ENCODE measurements around the gene MORN5.

The MORN5 gene

GRCh38 chr9:122200960-122201595 is 41.4 kb downstream of the MORN5 start:
- Histone ChIP-seq H3K9ac (ENCODE audit: low read depth, low read length) (no peak overlapping the region), H3K27me3 (ENCODE audit: control insufficient read depth, insufficient read depth, low read length) (peaks cover 6% of the 10 kb centered on the region), H3K36me3 (ENCODE audit: control insufficient read depth, insufficient read depth, low read length) (no peaks in the 10 kb centered on the region), H3K4me1 (ENCODE audit: control insufficient read depth, insufficient read depth, low read length) (peaks cover 3% of the 10 kb centered on the region), H3K4me3 (ENCODE audit: low read depth, low read length) (no peak overlapping the region), H3K9me3 (ENCODE audit: control insufficient read depth, insufficient read depth, low read length) (no peaks in the 10 kb centered on the region)

DNA sequence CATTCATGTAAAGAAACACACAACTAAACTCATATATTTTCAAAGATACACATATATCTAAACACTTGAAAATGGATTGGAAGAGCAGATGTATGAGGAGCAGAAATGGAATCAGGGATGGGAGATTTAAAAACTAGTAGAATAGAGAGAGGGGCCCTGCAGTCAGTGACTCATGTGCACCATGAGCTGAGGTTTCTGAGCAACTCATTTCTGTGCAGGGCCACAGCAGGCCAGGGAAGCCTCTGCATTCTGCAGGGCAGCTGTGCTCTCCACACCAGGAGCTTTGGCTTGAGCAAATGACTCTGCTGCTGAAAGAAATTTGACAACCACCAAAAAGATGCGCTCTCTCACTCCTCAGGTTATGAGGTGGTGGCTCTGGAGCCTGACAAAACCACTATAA is 41.9 kb downstream of the MORN5 start:
- no peaks in the 10 kb centered on the region for H3K9me3 ChIP-seq (ENCODE audit: control insufficient read depth, insufficient read depth, low read length)
- no peak overlapping the region for H3K4me3 ChIP-seq (ENCODE audit: low read depth, low read length)
- H3K4me1 ChIP-seq (ENCODE audit: control insufficient read depth, insufficient read depth, low read length), result peaks cover 3% of the 10 kb centered on the region
- H3K27me3 ChIP-seq (ENCODE audit: control insufficient read depth, insufficient read depth, low read length), result peaks cover 6% of the 10 kb centered on the region
- H3K36me3 ChIP-seq (ENCODE audit: control insufficient read depth, insufficient read depth, low read length), result no peaks in the 10 kb centered on the region
- H3K9ac ChIP-seq (ENCODE audit: low read depth, low read length), result no peak overlapping the region

GRCh38 chr9:122202111-122202510 is 42.4 kb downstream of the MORN5 start:
- H3K9ac ChIP-seq (ENCODE audit: low read depth, low read length), result no peak overlapping the region
- H3K27me3 ChIP-seq (ENCODE audit: control insufficient read depth, insufficient read depth, low read length), result peaks cover 8% of the 10 kb centered on the region
- no peaks in the 10 kb centered on the region for H3K36me3 ChIP-seq (ENCODE audit: control insufficient read depth, insufficient read depth, low read length)
- no peak overlapping the region for H3K4me3 ChIP-seq (ENCODE audit: low read depth, low read length)
- H3K4me1 ChIP-seq (ENCODE audit: control insufficient read depth, insufficient read depth, low read length), result peaks cover 3% of the 10 kb centered on the region
- no peaks in the 10 kb centered on the region for H3K9me3 ChIP-seq (ENCODE audit: control insufficient read depth, insufficient read depth, low read length)

- no peaks in the 10 kb centered on the region for H3K4me1 ChIP-seq (ENCODE audit: control insufficient read depth, insufficient read depth, low read length)
- H3K27me3 ChIP-seq (ENCODE audit: control insufficient read depth, insufficient read depth, low read length), result peaks cover 11% of the 10 kb centered on the region
- H3K36me3 ChIP-seq (ENCODE audit: control insufficient read depth, insufficient read depth, low read length), result no peaks in the 10 kb centered on the region
- H3K4me3 ChIP-seq (ENCODE audit: low read depth, low read length), result no peak overlapping the region
- H3K9ac ChIP-seq (ENCODE audit: low read depth, low read length), result no peak overlapping the region
- no peaks in the 10 kb centered on the region for H3K9me3 ChIP-seq (ENCODE audit: control insufficient read depth, insufficient read depth, low read length)
Observed at GRCh38 chr9:122204055-122204454, 44.3 kb downstream of the MORN5 start.

DNA sequence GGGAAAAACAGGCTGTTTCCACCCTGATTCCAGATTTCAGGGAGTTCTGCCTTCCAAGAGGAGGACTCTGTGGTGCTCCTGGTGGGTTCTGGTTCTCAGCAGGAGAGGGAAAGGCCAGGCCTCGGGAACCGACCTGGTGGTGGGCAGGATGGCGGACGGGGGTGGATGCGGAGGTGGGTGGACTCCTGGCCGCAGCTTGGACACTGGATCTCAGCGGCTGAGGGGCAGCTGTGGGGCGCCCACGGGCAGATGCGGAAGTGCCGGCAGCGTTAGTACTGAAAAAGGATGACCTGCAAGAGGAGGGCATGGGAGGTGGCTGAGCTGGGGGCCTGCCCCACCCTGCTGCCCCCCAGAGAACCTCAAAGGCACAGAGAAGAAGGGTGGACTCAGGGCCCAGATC is 44.8 kb downstream of the MORN5 start:
- H3K4me1 ChIP-seq (ENCODE audit: control insufficient read depth, insufficient read depth, low read length), result no peaks in the 10 kb centered on the region
- peaks cover 11% of the 10 kb centered on the region for H3K27me3 ChIP-seq (ENCODE audit: control insufficient read depth, insufficient read depth, low read length)
- H3K9ac ChIP-seq (ENCODE audit: low read depth, low read length), result no peak overlapping the region
- H3K36me3 ChIP-seq (ENCODE audit: control insufficient read depth, insufficient read depth, low read length), result no peaks in the 10 kb centered on the region
- H3K9me3 ChIP-seq (ENCODE audit: control insufficient read depth, insufficient read depth, low read length), result no peaks in the 10 kb centered on the region
- no peak overlapping the region for H3K4me3 ChIP-seq (ENCODE audit: low read depth, low read length)

- Histone ChIP-seq H3K36me3 (ENCODE audit: control insufficient read depth, insufficient read depth, low read length) (no peaks in the 10 kb centered on the region), H3K27me3 (ENCODE audit: control insufficient read depth, insufficient read depth, low read length) (peaks cover 11% of the 10 kb centered on the region), H3K9me3 (ENCODE audit: control insufficient read depth, insufficient read depth, low read length) (no peaks in the 10 kb centered on the region), H3K4me1 (ENCODE audit: control insufficient read depth, insufficient read depth, low read length) (no peaks in the 10 kb centered on the region), H3K4me3 (ENCODE audit: low read depth, low read length) (no peak overlapping the region), H3K9ac (ENCODE audit: low read depth, low read length) (no peak overlapping the region)
Observed at GRCh38 chr9:122205176-122205575, 45.5 kb downstream of the MORN5 start.

DNA sequence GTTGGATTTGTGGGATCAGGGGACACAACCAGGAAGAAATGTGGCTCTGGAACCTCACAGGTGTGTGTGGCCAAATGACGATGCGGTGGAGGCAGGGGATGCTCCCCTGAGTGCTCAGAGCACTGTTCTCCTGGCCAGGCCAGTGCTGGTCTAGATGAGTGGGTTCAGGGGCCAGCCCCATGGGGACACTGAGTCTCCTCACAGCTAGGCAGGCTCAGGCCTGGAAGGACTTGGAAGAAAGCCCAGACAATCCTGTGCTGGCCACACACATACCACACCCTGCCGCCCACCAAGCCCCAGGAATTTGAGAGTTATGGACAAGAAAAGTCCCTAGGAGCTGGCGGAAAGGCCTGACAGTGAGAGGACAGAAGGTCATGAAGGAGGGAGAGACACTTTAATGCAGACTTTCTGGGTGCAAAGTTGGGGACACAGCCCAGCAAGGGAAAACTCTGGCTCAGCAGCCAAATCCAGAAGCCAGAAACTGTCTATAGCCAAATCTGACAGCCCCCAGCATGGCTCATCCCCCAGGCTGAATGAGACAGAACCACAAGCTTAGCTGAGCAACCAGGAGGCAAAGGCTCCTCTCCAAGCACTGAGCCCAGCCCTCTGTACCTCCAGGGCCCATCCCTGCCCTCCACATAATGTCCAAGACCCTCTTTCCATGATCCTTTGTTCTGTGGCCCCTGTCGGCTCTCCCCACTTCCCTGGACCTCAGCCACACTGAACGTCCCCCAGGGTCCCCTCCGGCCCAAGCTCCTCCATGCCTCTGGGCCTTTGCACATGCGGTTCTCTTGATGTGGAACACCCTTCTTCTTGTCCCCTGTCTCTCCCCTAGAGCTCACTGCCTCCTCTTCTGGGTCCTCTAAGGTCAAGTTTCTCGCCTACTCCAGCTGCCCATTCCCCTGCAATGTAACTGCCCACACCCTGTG is 46.7 kb downstream of the MORN5 start:
- Histone ChIP-seq H3K36me3 (ENCODE audit: control insufficient read depth, insufficient read depth, low read length) (no peaks in the 10 kb centered on the region), H3K4me1 (ENCODE audit: control insufficient read depth, insufficient read depth, low read length) (no peaks in the 10 kb centered on the region), H3K9ac (ENCODE audit: low read depth, low read length) (no peak overlapping the region), H3K4me3 (ENCODE audit: low read depth, low read length) (no peak overlapping the region), H3K9me3 (ENCODE audit: control insufficient read depth, insufficient read depth, low read length) (no peaks in the 10 kb centered on the region), H3K27me3 (ENCODE audit: control insufficient read depth, insufficient read depth, low read length) (peaks cover 21% of the 10 kb centered on the region)

DNA sequence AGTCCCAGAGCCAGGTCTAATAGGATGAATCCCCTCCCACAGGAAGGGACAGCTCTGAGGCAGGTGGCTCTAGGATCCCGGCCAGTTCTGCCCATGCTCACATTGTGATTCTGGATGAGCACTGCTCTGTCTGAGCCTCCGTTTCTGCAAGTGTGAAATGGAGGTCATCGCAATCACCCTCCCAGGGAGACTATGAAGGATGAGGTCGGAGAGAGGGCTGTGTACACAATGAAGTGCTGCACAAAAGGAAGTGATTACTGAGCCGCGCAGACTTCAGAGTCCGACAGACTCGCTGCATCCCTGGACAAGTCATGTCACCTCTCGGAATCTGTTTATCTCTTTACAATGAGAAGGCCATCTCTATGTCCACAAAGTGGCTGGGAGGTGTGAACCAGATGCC is 47.4 kb downstream of the MORN5 start:
- no peaks in the 10 kb centered on the region for H3K9me3 ChIP-seq (ENCODE audit: control insufficient read depth, insufficient read depth, low read length)
- no peak overlapping the region for H3K4me3 ChIP-seq (ENCODE audit: low read depth, low read length)
- H3K4me1 ChIP-seq (ENCODE audit: control insufficient read depth, insufficient read depth, low read length), result no peaks in the 10 kb centered on the region
- H3K27me3 ChIP-seq (ENCODE audit: control insufficient read depth, insufficient read depth, low read length), result peaks cover 28% of the 10 kb centered on the region
- no peaks in the 10 kb centered on the region for H3K36me3 ChIP-seq (ENCODE audit: control insufficient read depth, insufficient read depth, low read length)
- no peak overlapping the region for H3K9ac ChIP-seq (ENCODE audit: low read depth, low read length)

DNA sequence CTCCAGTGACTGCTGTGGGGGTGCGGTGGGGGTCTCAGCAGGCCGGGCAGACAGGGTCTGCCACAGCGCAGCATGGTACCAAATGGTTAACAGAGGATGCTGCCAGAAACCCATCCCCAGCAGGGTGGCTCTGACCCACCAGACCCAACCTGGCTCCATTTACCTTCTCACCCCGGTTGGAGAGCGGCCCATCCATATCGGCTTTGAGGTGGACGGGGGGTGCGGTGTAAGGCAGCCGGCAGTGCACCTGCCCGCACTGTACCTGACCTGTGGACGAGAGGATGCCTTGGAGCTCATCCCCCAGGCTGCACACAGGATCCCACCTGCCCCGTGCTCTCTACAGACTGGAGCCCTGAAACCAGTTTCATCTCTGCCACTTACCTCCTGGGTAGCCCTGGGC is 49.7 kb downstream of the MORN5 start:
- H3K27me3 ChIP-seq (ENCODE audit: control insufficient read depth, insufficient read depth, low read length), result peaks cover 47% of the 10 kb centered on the region

GRCh38 chr9:122212473-122213004 is 52.8 kb downstream of the MORN5 start:
- H3K27me3 ChIP-seq (ENCODE audit: control insufficient read depth, insufficient read depth, low read length), result peaks cover 72% of the 10 kb centered on the region
- H3K36me3 ChIP-seq (ENCODE audit: control insufficient read depth, insufficient read depth, low read length), result no peaks in the 10 kb centered on the region
- no peaks in the 10 kb centered on the region for H3K4me1 ChIP-seq (ENCODE audit: control insufficient read depth, insufficient read depth, low read length)
- H3K9ac ChIP-seq (ENCODE audit: low read depth, low read length), result no peak overlapping the region
- H3K9me3 ChIP-seq (ENCODE audit: control insufficient read depth, insufficient read depth, low read length), result no peaks in the 10 kb centered on the region
- no peak overlapping the region for H3K4me3 ChIP-seq (ENCODE audit: low read depth, low read length)

More for the DNA sequence above, 49.7 kb downstream of the MORN5 start:
- Histone ChIP-seq H3K9ac (ENCODE audit: low read depth, low read length) (no peak overlapping the region), H3K4me1 (ENCODE audit: control insufficient read depth, insufficient read depth, low read length) (no peaks in the 10 kb centered on the region), H3K4me3 (ENCODE audit: low read depth, low read length) (no peak overlapping the region), H3K9me3 (ENCODE audit: control insufficient read depth, insufficient read depth, low read length) (no peaks in the 10 kb centered on the region), H3K36me3 (ENCODE audit: control insufficient read depth, insufficient read depth, low read length) (no peaks in the 10 kb centered on the region)

DNA sequence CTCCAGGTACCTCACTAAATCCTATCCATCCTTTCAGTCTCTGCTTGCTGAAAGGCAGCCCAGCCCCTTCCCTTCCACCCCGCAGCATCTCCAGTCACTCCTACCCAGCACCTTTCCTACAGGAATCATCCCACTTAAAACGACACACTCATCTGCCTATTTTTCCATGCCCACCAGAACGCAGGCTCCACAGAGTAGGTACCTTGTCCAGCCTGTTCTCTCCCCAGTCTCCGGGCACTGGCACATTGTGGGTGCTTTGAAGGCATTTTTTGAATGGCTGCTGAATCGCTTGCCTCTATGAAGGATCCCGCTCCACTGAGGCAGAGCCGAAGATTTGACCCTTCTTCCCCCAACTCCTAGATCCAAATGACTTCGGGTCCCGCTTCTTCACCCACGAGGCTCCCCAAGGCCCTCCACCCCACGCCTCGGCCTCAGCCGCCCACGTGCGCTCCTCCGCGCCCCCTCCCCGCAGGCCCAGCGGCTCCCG is 53.4 kb downstream of the MORN5 start:
- H3K4me1 ChIP-seq (ENCODE audit: control insufficient read depth, insufficient read depth, low read length), result no peaks in the 10 kb centered on the region
- no peak overlapping the region for H3K9ac ChIP-seq (ENCODE audit: low read depth, low read length)
- H3K9me3 ChIP-seq (ENCODE audit: control insufficient read depth, insufficient read depth, low read length), result no peaks in the 10 kb centered on the region
- H3K36me3 ChIP-seq (ENCODE audit: control insufficient read depth, insufficient read depth, low read length), result no peaks in the 10 kb centered on the region
- H3K27me3 ChIP-seq (ENCODE audit: control insufficient read depth, insufficient read depth, low read length), result peaks cover 76% of the 10 kb centered on the region
- peak overlapping the region; percentile 37 for H3K4me3 ChIP-seq (ENCODE audit: low read depth, low read length)
